ENCODE measurements around the gene XPR1.
"Not testable (repeated sequence)": the region's sequence is repeated elsewhere in the genome, so short reads cannot be mapped to it uniquely, and the experiment has no call there.

Gene XPR1

GRCh38 chr1:180821970-180822369 is 190.1 kb downstream of the XPR1 start:
- Histone ChIP-seq H3K9ac (no peak overlapping the region), H3K9me3 (ENCODE audit: control insufficient read depth, low read length) (no peaks in the 10 kb centered on the region), H3K4me1 (no peaks in the 10 kb centered on the region), H3K27ac (no peak overlapping the region), H3K4me2 (ENCODE audit: low read length) (no peak overlapping the region), H3K79me2 (no peaks in the 10 kb centered on the region), H3K27me3 (ENCODE audit: control insufficient read depth, insufficient read depth, low read length) (no peaks in the 10 kb centered on the region), H2AFZ (no peak overlapping the region), H3K4me3 (ENCODE audit: low read depth, low read length) (no peak overlapping the region), H3K36me3 (ENCODE audit: control insufficient read depth, insufficient read depth, low read length) (no peaks in the 10 kb centered on the region)
- TF ChIP-seq, protein P1, sequence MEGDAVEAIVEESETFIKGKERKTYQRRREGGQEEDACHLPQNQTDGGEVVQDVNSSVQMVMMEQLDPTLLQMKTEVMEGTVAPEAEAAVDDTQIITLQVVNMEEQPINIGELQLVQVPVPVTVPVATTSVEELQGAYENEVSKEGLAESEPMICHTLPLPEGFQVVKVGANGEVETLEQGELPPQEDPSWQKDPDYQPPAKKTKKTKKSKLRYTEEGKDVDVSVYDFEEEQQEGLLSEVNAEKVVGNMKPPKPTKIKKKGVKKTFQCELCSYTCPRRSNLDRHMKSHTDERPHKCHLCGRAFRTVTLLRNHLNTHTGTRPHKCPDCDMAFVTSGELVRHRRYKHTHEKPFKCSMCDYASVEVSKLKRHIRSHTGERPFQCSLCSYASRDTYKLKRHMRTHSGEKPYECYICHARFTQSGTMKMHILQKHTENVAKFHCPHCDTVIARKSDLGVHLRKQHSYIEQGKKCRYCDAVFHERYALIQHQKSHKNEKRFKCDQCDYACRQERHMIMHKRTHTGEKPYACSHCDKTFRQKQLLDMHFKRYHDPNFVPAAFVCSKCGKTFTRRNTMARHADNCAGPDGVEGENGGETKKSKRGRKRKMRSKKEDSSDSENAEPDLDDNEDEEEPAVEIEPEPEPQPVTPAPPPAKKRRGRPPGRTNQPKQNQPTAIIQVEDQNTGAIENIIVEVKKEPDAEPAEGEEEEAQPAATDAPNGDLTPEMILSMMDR (IDR thresholded peaks at IDR 0.05): no peak

GRCh38 chr1:180831507-180831906 is 199.7 kb downstream of the XPR1 start:
- H3K79me2 ChIP-seq; H2AFZ ChIP-seq; H3K36me3 ChIP-seq (ENCODE audit: control insufficient read depth, insufficient read depth, low read length); H3K27ac ChIP-seq; H3K4me2 ChIP-seq (ENCODE audit: low read length); H3K9ac ChIP-seq; H3K9me3 ChIP-seq (ENCODE audit: control insufficient read depth, low read length); H3K27me3 ChIP-seq (ENCODE audit: control insufficient read depth, insufficient read depth, low read length); H3K4me1 ChIP-seq; H3K4me3 ChIP-seq (ENCODE audit: low read depth, low read length): not testable (repeated sequence)

- H3K4me2 ChIP-seq (ENCODE audit: low read length); H2AFZ ChIP-seq; H3K27ac ChIP-seq; H3K4me3 ChIP-seq (ENCODE audit: low read depth, low read length); H3K27me3 ChIP-seq (ENCODE audit: control insufficient read depth, insufficient read depth, low read length); H3K9ac ChIP-seq; H3K79me2 ChIP-seq; H3K4me1 ChIP-seq; H3K9me3 ChIP-seq (ENCODE audit: control insufficient read depth, low read length); H3K36me3 ChIP-seq (ENCODE audit: control insufficient read depth, insufficient read depth, low read length): not testable (repeated sequence)
Measured at GRCh38 chr1:180833180-180833579, 201.4 kb downstream of the XPR1 start.

DNA sequence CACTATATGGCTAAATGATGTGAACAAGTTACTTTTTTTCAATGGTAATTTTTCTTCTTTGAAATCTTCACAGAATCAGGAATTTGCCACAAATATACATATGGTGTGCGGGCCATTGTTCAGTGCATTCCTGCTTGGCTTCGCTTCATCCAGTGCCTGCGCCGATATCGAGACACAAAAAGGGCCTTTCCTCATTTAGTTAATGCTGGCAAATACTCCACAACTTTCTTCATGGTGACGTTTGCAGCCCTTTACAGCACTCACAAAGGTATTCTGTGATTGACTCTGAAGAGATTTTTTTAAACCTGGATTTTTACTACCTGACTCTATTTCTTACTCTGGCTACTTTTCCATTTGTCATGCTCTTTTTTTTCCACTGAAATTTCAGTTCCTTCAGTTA is 204.6 kb downstream of the XPR1 start:
- Histone ChIP-seq H3K4me2 (ENCODE audit: low read length) (no peak overlapping the region), H3K9ac (no peak overlapping the region), H3K79me2 (no peaks in the 10 kb centered on the region), H3K9me3 (ENCODE audit: control insufficient read depth, low read length) (no peaks in the 10 kb centered on the region), H3K27me3 (ENCODE audit: control insufficient read depth, insufficient read depth, low read length) (no peaks in the 10 kb centered on the region), H3K4me1 (no peaks in the 10 kb centered on the region), H2AFZ (no peak overlapping the region), H3K4me3 (ENCODE audit: low read depth, low read length) (no peak overlapping the region), H3K27ac (no peak overlapping the region), H3K36me3 (ENCODE audit: control insufficient read depth, insufficient read depth, low read length) (no peaks in the 10 kb centered on the region)
- TF ChIP-seq, protein P1 (IDR thresholded peaks at IDR 0.05): no peak

- TF ChIP-seq, protein P1 (IDR thresholded peaks at IDR 0.05): no peak
- Histone ChIP-seq H3K4me3 (ENCODE audit: low read depth, low read length) (no peak overlapping the region), H3K27ac (no peak overlapping the region), H3K9me3 (ENCODE audit: control insufficient read depth, low read length) (no peaks in the 10 kb centered on the region), H3K36me3 (ENCODE audit: control insufficient read depth, insufficient read depth, low read length) (no peaks in the 10 kb centered on the region), H2AFZ (no peak overlapping the region), H3K79me2 (no peaks in the 10 kb centered on the region), H3K4me2 (ENCODE audit: low read length) (no peak overlapping the region), H3K4me1 (no peaks in the 10 kb centered on the region), H3K9ac (no peak overlapping the region), H3K27me3 (ENCODE audit: control insufficient read depth, insufficient read depth, low read length) (no peaks in the 10 kb centered on the region)
Measured at GRCh38 chr1:180837020-180837419, 205.2 kb downstream of the XPR1 start.

GRCh38 chr1:180838535-180838934 is 206.7 kb downstream of the XPR1 start:
- no peaks in the 10 kb centered on the region for H3K36me3 ChIP-seq (ENCODE audit: control insufficient read depth, insufficient read depth, low read length)

More at GRCh38 chr1:180838535-180838934, 206.7 kb downstream of the XPR1 start:
- no peak overlapping the region for H3K9ac ChIP-seq
- H2AFZ ChIP-seq: no peak overlapping the region
- H3K9me3 ChIP-seq (ENCODE audit: control insufficient read depth, low read length): no peaks in the 10 kb centered on the region
- H3K27ac ChIP-seq: no peak overlapping the region
- no peak overlapping the region for H3K4me3 ChIP-seq (ENCODE audit: low read depth, low read length)
- no peaks in the 10 kb centered on the region for H3K27me3 ChIP-seq (ENCODE audit: control insufficient read depth, insufficient read depth, low read length)
- no peaks in the 10 kb centered on the region for H3K79me2 ChIP-seq
- no peak overlapping the region for H3K4me2 ChIP-seq (ENCODE audit: low read length)
- TF ChIP-seq, protein P1 (IDR thresholded peaks at IDR 0.05): no peak
- H3K4me1 ChIP-seq: no peaks in the 10 kb centered on the region
